Measurements from ENCODE around the gene CDHR3.

- TF ChIP-seq CTCF (conservative IDR thresholded peaks at IDR 0.05 in 1 of 2, IDR thresholded peaks at IDR 0.05 in 1 of 2; ENCODE audit: low read depth in 1 of 2, low read length in 2 of 2) (no peak), EZH2 (IDR thresholded peaks at IDR 0.05; ENCODE audit: low read length, missing control alignments) (no peak)
Observed at GRCh38 chr7:106045586-106045985, 82.5 kb downstream of the CDHR3 start.

All from fibroblast of lung (primary cell).